Tibial nerve (tissue), 4 donors: ENCODE results near the gene CRYAA. TPM values are rescaled to one million over a fixed set of nuclear protein-coding genes. Genes with fewer than 3 reads are reported as not detected.
"Not testable (repeated sequence)": the region's sequence is repeated elsewhere in the genome, so short reads cannot be mapped to it uniquely, and the experiment has no call there.

Source experiments
- DNase-seq, 2 donors: peaks; one replicate each; pipeline ENCODE4 v3.0.0-alpha.2; 2019; ENCODE audit warnings: low spot score in 2 of 2
- H3K27ac ChIP-seq, 4 donors: fragments of 200-600 bp; sonication (generic) in 3 of 4; one replicate each; pipeline ENCODE4 v1.5.1; 2017 to 2019; ENCODE audit warnings: mild to moderate bottlenecking in 1 of 4
- H3K27me3 ChIP-seq, 2 donors: fragments of 200-600 bp; sonication (generic) in 1 of 2; one replicate each; pipeline versions ENCODE4 v1.5.1 to v1.6.0; 2017 to 2019
- H3K36me3 ChIP-seq, 3 donors: fragments of 200-600 bp; sonication (generic); one replicate each; pipeline ENCODE4 v1.5.1; 2018 to 2019
- H3K4me1 ChIP-seq, 4 donors: fragments of 200-600 bp; sonication (generic) in 3 of 4; one replicate each; pipeline ENCODE4 v1.5.1; 2017 to 2019
- H3K4me3 ChIP-seq, 4 donors: fragments of 200-600 bp; sonication (generic) in 3 of 4; one replicate each; pipeline ENCODE4 v1.5.1; 2017 to 2019; ENCODE audit warnings: mild to moderate bottlenecking in 1 of 4, moderate library complexity in 1 of 4
- H3K9me3 ChIP-seq, 4 donors: fragments of 200-600 bp; sonication (generic) in 3 of 4; one replicate each; pipeline ENCODE4 v1.5.1; 2017 to 2019
- WGBS, 2 donors: methylation state at CpG; one replicate each; pipeline ENCODE4 v1.1.5; 2018; 5-methylcytosine and 5-hydroxymethylcytosine counted together
- total RNA-seq, 4 donors: library from RNA; depleted of rRNA; stranded (reverse); fragments of >200 nt; gene quantifications; one replicate each; pipeline ENCODE4 v1.1.0, GENCODE V29; 2016

Gene CRYAA
- total RNA-seq, 4 donors from 2014 or later, result not detected

GRCh38 chr21:43165734-43166133 lies 3.1 kb upstream of the CRYAA start:
- H3K36me3 ChIP-seq, H3K9me3 ChIP-seq, DNase-seq, H3K4me1 ChIP-seq, H3K27me3 ChIP-seq, H3K27ac ChIP-seq, H3K4me3 ChIP-seq: not testable (repeated sequence)
- WGBS, 2 donors, result no CpG with 5 or more reads among the region's 15 CpGs

- not testable (repeated sequence) for DNase-seq, H3K9me3 ChIP-seq, H3K4me1 ChIP-seq, H3K27ac ChIP-seq, H3K4me3 ChIP-seq, H3K36me3 ChIP-seq, H3K27me3 ChIP-seq
- WGBS, 2 donors, result no CpG with 5 or more reads among the region's 23 CpGs
These were observed 550 bp downstream of the CRYAA start for GRCh38 chr21:43169230-43169886.

- H3K27me3 ChIP-seq, DNase-seq, H3K27ac ChIP-seq, H3K4me1 ChIP-seq, H3K4me3 ChIP-seq, H3K9me3 ChIP-seq, H3K36me3 ChIP-seq: not testable (repeated sequence)
- WGBS, 2 donors, result no CpG with 5 or more reads among the region's 10 CpGs
These were observed 1.1 kb downstream of the CRYAA start for GRCh38 chr21:43169891-43170290.

GRCh38 chr21:43172812-43173211 lies 4.0 kb downstream of the CRYAA start:
- not testable (repeated sequence) for H3K4me3 ChIP-seq, H3K9me3 ChIP-seq, H3K27me3 ChIP-seq, H3K4me1 ChIP-seq, H3K27ac ChIP-seq, DNase-seq, H3K36me3 ChIP-seq
- 60% methylated on average over 1 of the region's 29 CpGs; no CpG with 5 or more reads in 1 of the 2 donors for WGBS, 2 donors

- not testable (repeated sequence) for H3K4me3 ChIP-seq, H3K4me1 ChIP-seq, DNase-seq, H3K36me3 ChIP-seq, H3K9me3 ChIP-seq, H3K27me3 ChIP-seq, H3K27ac ChIP-seq
- WGBS, 2 donors, result no CpG with 5 or more reads among the region's 18 CpGs
These were observed 4.6 kb downstream of the CRYAA start for GRCh38 chr21:43173438-43173837.

- no CpG with 5 or more reads among the region's 12 CpGs for WGBS, 2 donors
- not testable (repeated sequence) for DNase-seq, H3K27ac ChIP-seq, H3K9me3 ChIP-seq, H3K36me3 ChIP-seq, H3K27me3 ChIP-seq, H3K4me3 ChIP-seq, H3K4me1 ChIP-seq
These were observed 5.1 kb downstream of the CRYAA start for GRCh38 chr21:43173930-43174329.

GRCh38 chr21:43174998-43175397 lies 6.2 kb downstream of the CRYAA start:
- DNase-seq, H3K9me3 ChIP-seq, H3K27me3 ChIP-seq, H3K27ac ChIP-seq, H3K4me3 ChIP-seq, H3K4me1 ChIP-seq, H3K36me3 ChIP-seq: not testable (repeated sequence)
- WGBS, 2 donors, result no CpG with 5 or more reads among the region's 4 CpGs

- H3K4me3 ChIP-seq, H3K9me3 ChIP-seq, H3K36me3 ChIP-seq, DNase-seq, H3K27ac ChIP-seq, H3K4me1 ChIP-seq, H3K27me3 ChIP-seq: not testable (repeated sequence)
- WGBS, 2 donors, result no CpG with 5 or more reads among the region's 16 CpGs
These were observed 7.8 kb downstream of the CRYAA start for GRCh38 chr21:43176621-43177020.

- not testable (repeated sequence) for H3K9me3 ChIP-seq, DNase-seq
- WGBS, 2 donors, result no CpG with 5 or more reads among the region's 20 CpGs
These were observed 8.5 kb downstream of the CRYAA start for GRCh38 chr21:43177043-43177906.

GRCh38 chr21:43178175-43178826 lies 9.5 kb downstream of the CRYAA start:
- WGBS, 2 donors, result no CpG with 5 or more reads among the region's 22 CpGs
- H3K4me3 ChIP-seq, H3K27me3 ChIP-seq, H3K4me1 ChIP-seq, DNase-seq, H3K9me3 ChIP-seq, H3K27ac ChIP-seq, H3K36me3 ChIP-seq: not testable (repeated sequence)

More at GRCh38 chr21:43177043-43177906, 8.5 kb downstream of the CRYAA start:
- not testable (repeated sequence) for H3K4me3 ChIP-seq, H3K27me3 ChIP-seq, H3K36me3 ChIP-seq, H3K27ac ChIP-seq, H3K4me1 ChIP-seq

GRCh38 chr21:43181033-43181432 lies 12.2 kb downstream of the CRYAA start:
- H3K27me3 ChIP-seq, H3K36me3 ChIP-seq, DNase-seq, H3K4me3 ChIP-seq, H3K4me1 ChIP-seq, H3K27ac ChIP-seq, H3K9me3 ChIP-seq: not testable (repeated sequence)
- no CpG with 5 or more reads among the region's 15 CpGs for WGBS, 2 donors

GRCh38 chr21:43187268-43187667 lies 18.5 kb downstream of the CRYAA start:
- H3K27ac ChIP-seq, H3K4me3 ChIP-seq, H3K27me3 ChIP-seq, H3K9me3 ChIP-seq, DNase-seq, H3K36me3 ChIP-seq: not testable (repeated sequence)
- 60% methylated on average over 1 of the region's 7 CpGs; no CpG with 5 or more reads in 1 of the 2 donors for WGBS, 2 donors
- H3K4me1 ChIP-seq, result peaks cover 0 to 20% (median 0%) of the 10 kb centered on the region in 4 donors
